ENCODE results near the gene KCNA3.
"Not testable (repeated sequence)": the region's sequence is repeated elsewhere in the genome, so short reads cannot be mapped to it uniquely, and the experiment has no call there.

KCNA3 gene

GRCh38 chr1:110677526-110677925, 2.8 kb upstream of the KCNA3 start:
- DNase-seq (ENCODE audit: low spot score) = no peak

- no peak for DNase-seq (ENCODE audit: low spot score)
Measured at GRCh38 chr1:110676970-110677369, 2.2 kb upstream of the KCNA3 start.

- DNase-seq (ENCODE audit: low spot score) = no peak
Measured at GRCh38 chr1:110675060-110675791, 486 bp upstream of the KCNA3 start.

GRCh38 chr1:110673805-110674336, 869 bp downstream of the KCNA3 start:
- DNase-seq (ENCODE audit: low spot score) = no peak

- DNase-seq (ENCODE audit: low spot score) = no peak
Measured at GRCh38 chr1:110673197-110673701, 1.5 kb downstream of the KCNA3 start.

GRCh38 chr1:110672753-110673108, 2.0 kb downstream of the KCNA3 start:
- no peak for DNase-seq (ENCODE audit: low spot score)

GRCh38 chr1:110672001-110672752, 2.6 kb downstream of the KCNA3 start:
- no peak for DNase-seq (ENCODE audit: low spot score)

- DNase-seq (ENCODE audit: low spot score) = no peak
Measured at GRCh38 chr1:110671361-110671760, 3.4 kb downstream of the KCNA3 start.

GRCh38 chr1:110668549-110668948, 6.2 kb downstream of the KCNA3 start:
- no peak for DNase-seq (ENCODE audit: low spot score)

- no peak for DNase-seq (ENCODE audit: low spot score)
Measured at GRCh38 chr1:110667776-110668175, 7.0 kb downstream of the KCNA3 start.

GRCh38 chr1:110663241-110663640, 11.5 kb downstream of the KCNA3 start:
- DNase-seq (ENCODE audit: low spot score) = no peak

- DNase-seq (ENCODE audit: low spot score) = not testable (repeated sequence)
Measured at GRCh38 chr1:110659559-110659958, 15.2 kb downstream of the KCNA3 start.

- no peak for DNase-seq (ENCODE audit: low spot score)
Measured at GRCh38 chr1:110657351-110657750, 17.4 kb downstream of the KCNA3 start.

- no peak for DNase-seq (ENCODE audit: low spot score)
Measured at GRCh38 chr1:110650609-110651008, 24.1 kb downstream of the KCNA3 start.

GRCh38 chr1:110648417-110648816, 26.3 kb downstream of the KCNA3 start:
- DNase-seq (ENCODE audit: low spot score) = no peak

GRCh38 chr1:110647254-110647891, 27.4 kb downstream of the KCNA3 start:
- DNase-seq (ENCODE audit: low spot score) = no peak

- no peak for DNase-seq (ENCODE audit: low spot score)
Measured at GRCh38 chr1:110645821-110646735, 28.7 kb downstream of the KCNA3 start.

- DNase-seq (ENCODE audit: low spot score) = no peak
Measured at GRCh38 chr1:110645211-110645610, 29.5 kb downstream of the KCNA3 start.

- DNase-seq (ENCODE audit: low spot score) = no peak
Measured at GRCh38 chr1:110643879-110644472, 30.8 kb downstream of the KCNA3 start.

- no peak for DNase-seq (ENCODE audit: low spot score)
Measured at GRCh38 chr1:110639724-110640386, 34.9 kb downstream of the KCNA3 start.

- no peak for DNase-seq (ENCODE audit: low spot score)
Measured at GRCh38 chr1:110638556-110638955, 36.2 kb downstream of the KCNA3 start.
